SK-N-SH treated with all-trans-retinoic acid at 6 μM for 48 hours (cell line): ENCODE results near the gene TADA2B.

ENCODE experiments used
- ATAC-seq: fragments of 200-7000 bp; cut with Tn5 transposase; 3 replicates; pipeline ENCODE4 v1.9.1; 2020; ENCODE audit warnings: mild to moderate bottlenecking, moderate library complexity
- ARNTL ChIP-seq: fragments of 450-650 bp; formaldehyde crosslinking; IDR thresholded peaks from 2 replicates; pipeline ENCODE4 v1.5.0; 2020; ENCODE audit warnings: low read depth, mild to moderate bottlenecking, moderate library complexity, borderline replicate concordance
- CSDC2 ChIP-seq: fragments of 250-450 bp; sonication (Bioruptor Pico); IDR thresholded peaks from 2 replicates; pipeline ENCODE4 v1.5.0; 2020; ENCODE audit warnings: mild to moderate bottlenecking, moderate library complexity
- ESRRG ChIP-seq: fragments of 250-450 bp; sonication (Bioruptor Pico); IDR thresholded peaks from 2 replicates; pipeline ENCODE4 v1.6.1; 2021; ENCODE audit warnings: mild to moderate bottlenecking
- GLIS3 ChIP-seq: fragments of 250-450 bp; sonication (Bioruptor Pico); IDR thresholded peaks from 2 replicates; pipeline ENCODE4 v1.5.0; 2020; ENCODE audit warnings: mild to moderate bottlenecking, moderate library complexity
- ISL1 ChIP-seq: fragments of 250-450 bp; sonication (Bioruptor Pico); IDR thresholded peaks from 2 replicates; pipeline ENCODE4 v2.1.2; 2022; ENCODE audit warnings: mild to moderate bottlenecking, moderate library complexity
- OSR1 ChIP-seq: fragments of 250-450 bp; sonication (Bioruptor Pico); IDR thresholded peaks from 2 replicates; pipeline ENCODE4 v1.8.0; 2022; ENCODE audit warnings: moderate library complexity, mild to moderate bottlenecking, inconsistent platforms
- PATZ1 ChIP-seq: fragments of 250-450 bp; sonication (Bioruptor Pico); IDR thresholded peaks from 2 replicates; pipeline ENCODE4 v1.8.0; 2020; ENCODE audit warnings: mild to moderate bottlenecking, moderate library complexity, borderline replicate concordance
- PPARA ChIP-seq: fragments of 250-450 bp; sonication (Bioruptor Pico); IDR thresholded peaks from 2 replicates; pipeline ENCODE4 v1.5.0; 2020; ENCODE audit warnings: mild to moderate bottlenecking, borderline replicate concordance
- RARB ChIP-seq: fragments of 250-450 bp; sonication (Bioruptor Pico); IDR thresholded peaks from 2 replicates; pipeline ENCODE4 v1.8.0; 2021; ENCODE audit warnings: mild to moderate bottlenecking, moderate library complexity
- TOX ChIP-seq: fragments of 250-450 bp; sonication (Bioruptor Pico); IDR thresholded peaks from 2 replicates; pipeline ENCODE4 v1.8.0; 2021; ENCODE audit warnings: mild to moderate bottlenecking, moderate library complexity, borderline replicate concordance
- ZC3H10 ChIP-seq: fragments of 250-450 bp; sonication (Bioruptor Pico); IDR thresholded peaks from 2 replicates; pipeline ENCODE4 v1.5.1; 2021; ENCODE audit warnings: mild to moderate bottlenecking, moderate library complexity
- ZFP3 ChIP-seq: fragments of 250-450 bp; sonication (Bioruptor Pico); IDR thresholded peaks from 2 replicates; pipeline ENCODE4 v1.5.0; 2020; ENCODE audit warnings: mild to moderate bottlenecking, moderate library complexity
- ZNF70 ChIP-seq: fragments of 450-650 bp; formaldehyde crosslinking; IDR thresholded peaks from 2 replicates; pipeline ENCODE4 v1.5.0; 2020; ENCODE audit warnings: mild to moderate bottlenecking, moderate library complexity
- ZNF8 ChIP-seq: fragments of 450-650 bp; formaldehyde crosslinking; IDR thresholded peaks from 2 replicates; pipeline ENCODE4 v1.5.0; 2020; ENCODE audit warnings: mild to moderate bottlenecking, moderate library complexity
- TF ChIP-seq, protein P1 (sequence below): fragments of 250-450 bp; sonication (Bioruptor Pico); IDR thresholded peaks from 2 replicates; pipeline ENCODE4 v1.5.0; 2020; ENCODE audit warnings: mild to moderate bottlenecking, moderate library complexity
- TF ChIP-seq, protein P2 (sequence below): fragments of 250-450 bp; sonication (Bioruptor Pico); IDR thresholded peaks from 2 replicates; pipeline ENCODE4 v1.8.0; 2021; ENCODE audit warnings: low read depth, mild to moderate bottlenecking, moderate library complexity, borderline replicate concordance
- TF ChIP-seq, protein P3 (sequence below): fragments of 250-450 bp; sonication (Bioruptor Pico); IDR thresholded peaks from 2 replicates; pipeline ENCODE4 v1.5.1; 2021; ENCODE audit warnings: mild to moderate bottlenecking, moderate library complexity

Gene TADA2B

GRCh38 chr4:7007944-7008343, 35.2 kb upstream of the TADA2B start (continued):
- TF ChIP-seq, protein P1, sequence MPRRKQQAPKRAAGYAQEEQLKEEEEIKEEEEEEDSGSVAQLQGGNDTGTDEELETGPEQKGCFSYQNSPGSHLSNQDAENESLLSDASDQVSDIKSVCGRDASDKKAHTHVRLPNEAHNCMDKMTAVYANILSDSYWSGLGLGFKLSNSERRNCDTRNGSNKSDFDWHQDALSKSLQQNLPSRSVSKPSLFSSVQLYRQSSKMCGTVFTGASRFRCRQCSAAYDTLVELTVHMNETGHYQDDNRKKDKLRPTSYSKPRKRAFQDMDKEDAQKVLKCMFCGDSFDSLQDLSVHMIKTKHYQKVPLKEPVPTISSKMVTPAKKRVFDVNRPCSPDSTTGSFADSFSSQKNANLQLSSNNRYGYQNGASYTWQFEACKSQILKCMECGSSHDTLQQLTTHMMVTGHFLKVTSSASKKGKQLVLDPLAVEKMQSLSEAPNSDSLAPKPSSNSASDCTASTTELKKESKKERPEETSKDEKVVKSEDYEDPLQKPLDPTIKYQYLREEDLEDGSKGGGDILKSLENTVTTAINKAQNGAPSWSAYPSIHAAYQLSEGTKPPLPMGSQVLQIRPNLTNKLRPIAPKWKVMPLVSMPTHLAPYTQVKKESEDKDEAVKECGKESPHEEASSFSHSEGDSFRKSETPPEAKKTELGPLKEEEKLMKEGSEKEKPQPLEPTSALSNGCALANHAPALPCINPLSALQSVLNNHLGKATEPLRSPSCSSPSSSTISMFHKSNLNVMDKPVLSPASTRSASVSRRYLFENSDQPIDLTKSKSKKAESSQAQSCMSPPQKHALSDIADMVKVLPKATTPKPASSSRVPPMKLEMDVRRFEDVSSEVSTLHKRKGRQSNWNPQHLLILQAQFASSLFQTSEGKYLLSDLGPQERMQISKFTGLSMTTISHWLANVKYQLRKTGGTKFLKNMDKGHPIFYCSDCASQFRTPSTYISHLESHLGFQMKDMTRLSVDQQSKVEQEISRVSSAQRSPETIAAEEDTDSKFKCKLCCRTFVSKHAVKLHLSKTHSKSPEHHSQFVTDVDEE = no peak

DNA sequence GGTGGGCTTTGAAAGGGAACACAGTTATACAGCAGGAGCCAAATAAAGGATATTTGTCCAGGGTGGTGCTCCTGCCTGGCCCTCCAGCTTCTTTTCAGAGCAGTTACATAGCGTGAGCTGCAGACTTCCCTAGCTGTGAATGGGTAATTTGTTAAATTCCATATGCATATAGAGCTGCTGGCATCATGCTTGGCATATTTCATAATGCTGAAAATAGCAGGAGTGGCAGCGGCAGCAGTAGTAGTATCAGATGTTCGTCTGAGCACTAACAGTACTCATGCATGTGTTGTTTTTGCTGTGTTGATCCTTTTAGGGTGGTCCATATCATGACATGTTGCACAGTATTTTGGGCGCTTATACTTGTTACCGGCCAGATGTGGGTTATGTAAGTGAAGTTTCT, 33.6 kb upstream of the TADA2B start:
- ATAC-seq = no peak

GRCh38 chr4:7013175-7013574, 30.0 kb upstream of the TADA2B start:
- ATAC-seq = no peak
- TF ChIP-seq ZFP3 (CRISPR knock-in tag) = no peak
- no peak for TF ChIP-seq OSR1 (CRISPR knock-in tag)
- TF ChIP-seq, protein P2, sequence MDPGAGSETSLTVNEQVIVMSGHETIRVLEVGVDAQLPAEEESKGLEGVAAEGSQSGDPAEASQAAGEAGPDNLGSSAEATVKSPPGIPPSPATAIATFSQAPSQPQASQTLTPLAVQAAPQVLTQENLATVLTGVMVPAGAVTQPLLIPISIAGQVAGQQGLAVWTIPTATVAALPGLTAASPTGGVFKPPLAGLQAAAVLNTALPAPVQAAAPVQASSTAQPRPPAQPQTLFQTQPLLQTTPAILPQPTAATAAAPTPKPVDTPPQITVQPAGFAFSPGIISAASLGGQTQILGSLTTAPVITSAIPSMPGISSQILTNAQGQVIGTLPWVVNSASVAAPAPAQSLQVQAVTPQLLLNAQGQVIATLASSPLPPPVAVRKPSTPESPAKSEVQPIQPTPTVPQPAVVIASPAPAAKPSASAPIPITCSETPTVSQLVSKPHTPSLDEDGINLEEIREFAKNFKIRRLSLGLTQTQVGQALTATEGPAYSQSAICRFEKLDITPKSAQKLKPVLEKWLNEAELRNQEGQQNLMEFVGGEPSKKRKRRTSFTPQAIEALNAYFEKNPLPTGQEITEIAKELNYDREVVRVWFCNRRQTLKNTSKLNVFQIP (CRISPR knock-in tag) = no peak
- no peak for TF ChIP-seq GLIS3
- no peak for TF ChIP-seq PATZ1 (CRISPR knock-in tag)
- TF ChIP-seq, protein P1 = no peak
- TF ChIP-seq RARB = no peak
- no peak for TF ChIP-seq PPARA (CRISPR knock-in tag)
- no peak for TF ChIP-seq ZNF70 (CRISPR knock-in tag)
- TF ChIP-seq ISL1 (CRISPR knock-in tag) = no peak
- TF ChIP-seq ZC3H10 (CRISPR knock-in tag) = no peak
- no peak for TF ChIP-seq TOX (CRISPR knock-in tag)
- no peak for TF ChIP-seq ESRRG (CRISPR knock-in tag)

More for the DNA sequence above, 33.6 kb upstream of the TADA2B start:
- TF ChIP-seq ZNF70 (CRISPR knock-in tag) = no peak
- TF ChIP-seq ZFP3 (CRISPR knock-in tag) = no peak
- TF ChIP-seq GLIS3 = no peak
- no peak for TF ChIP-seq ISL1 (CRISPR knock-in tag)
- TF ChIP-seq PATZ1 (CRISPR knock-in tag) = no peak
- TF ChIP-seq CSDC2 (CRISPR knock-in tag) = no peak
- TF ChIP-seq RARB = no peak
- TF ChIP-seq, protein P3, sequence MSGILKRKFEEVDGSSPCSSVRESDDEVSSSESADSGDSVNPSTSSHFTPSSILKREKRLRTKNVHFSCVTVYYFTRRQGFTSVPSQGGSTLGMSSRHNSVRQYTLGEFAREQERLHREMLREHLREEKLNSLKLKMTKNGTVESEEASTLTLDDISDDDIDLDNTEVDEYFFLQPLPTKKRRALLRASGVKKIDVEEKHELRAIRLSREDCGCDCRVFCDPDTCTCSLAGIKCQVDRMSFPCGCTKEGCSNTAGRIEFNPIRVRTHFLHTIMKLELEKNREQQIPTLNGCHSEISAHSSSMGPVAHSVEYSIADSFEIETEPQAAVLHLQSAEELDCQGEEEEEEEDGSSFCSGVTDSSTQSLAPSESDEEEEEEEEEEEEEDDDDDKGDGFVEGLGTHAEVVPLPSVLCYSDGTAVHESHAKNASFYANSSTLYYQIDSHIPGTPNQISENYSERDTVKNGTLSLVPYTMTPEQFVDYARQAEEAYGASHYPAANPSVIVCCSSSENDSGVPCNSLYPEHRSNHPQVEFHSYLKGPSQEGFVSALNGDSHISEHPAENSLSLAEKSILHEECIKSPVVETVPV (CRISPR knock-in tag) = no peak
- TF ChIP-seq ZNF8 (CRISPR knock-in tag) = no peak
- no peak for TF ChIP-seq ARNTL (CRISPR knock-in tag)
- no peak for TF ChIP-seq TOX (CRISPR knock-in tag)
- TF ChIP-seq, protein P2 (CRISPR knock-in tag) = no peak
- TF ChIP-seq, all 23 proteins: peak for 0
